Hepatocyte (in vitro differentiated cells): ENCODE results near the gene PLCL2.

Experiments
- EZH2 ChIP-seq: fragments of 200-600 bp; sonication (generic); IDR thresholded peaks from 2 replicates; pipeline ENCODE4 v1.6.1; 2016; ENCODE audit warnings: antibody characterized with exemption, mild to moderate bottlenecking, borderline replicate concordance
- EZH2phosphoT487 ChIP-seq: fragments of 200-600 bp; sonication (generic); IDR thresholded peaks from one replicate; pipeline ENCODE4 v1.6.1; 2018; ENCODE audit warnings: antibody characterized with exemption, mild to moderate bottlenecking, low read depth, moderate library complexity; ENCODE audit not compliant: unreplicated experiment, severe bottlenecking
- TF ChIP-seq, protein P1 (sequence below): fragments of 200-600 bp; sonication (generic); IDR thresholded peaks from 2 replicates; pipeline ENCODE4 v1.5.1; 2016; ENCODE audit warnings: antibody characterized with exemption, mild to moderate bottlenecking; ENCODE audit not compliant: poor library complexity

DNA sequence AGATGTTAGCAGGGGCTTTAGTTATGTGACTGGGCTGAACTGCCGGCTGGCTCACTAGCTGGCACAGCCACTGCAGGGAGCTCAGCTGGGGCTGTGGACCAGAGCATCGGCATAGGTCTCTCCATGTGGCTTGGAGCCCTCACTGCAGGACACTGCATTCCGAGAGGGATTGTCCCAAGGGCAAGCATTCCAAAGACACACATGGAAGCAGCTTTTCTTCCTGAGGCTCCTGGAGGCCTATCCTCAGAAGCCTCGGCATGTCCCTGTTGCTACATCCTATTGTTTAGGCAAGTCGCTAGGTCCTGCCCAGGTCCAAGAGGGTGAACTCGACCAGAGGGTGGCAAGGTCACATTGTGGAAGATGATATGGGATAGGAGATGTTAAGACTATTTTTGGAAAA, 209.8 kb downstream of the PLCL2 start:
- TF ChIP-seq, protein P1, sequence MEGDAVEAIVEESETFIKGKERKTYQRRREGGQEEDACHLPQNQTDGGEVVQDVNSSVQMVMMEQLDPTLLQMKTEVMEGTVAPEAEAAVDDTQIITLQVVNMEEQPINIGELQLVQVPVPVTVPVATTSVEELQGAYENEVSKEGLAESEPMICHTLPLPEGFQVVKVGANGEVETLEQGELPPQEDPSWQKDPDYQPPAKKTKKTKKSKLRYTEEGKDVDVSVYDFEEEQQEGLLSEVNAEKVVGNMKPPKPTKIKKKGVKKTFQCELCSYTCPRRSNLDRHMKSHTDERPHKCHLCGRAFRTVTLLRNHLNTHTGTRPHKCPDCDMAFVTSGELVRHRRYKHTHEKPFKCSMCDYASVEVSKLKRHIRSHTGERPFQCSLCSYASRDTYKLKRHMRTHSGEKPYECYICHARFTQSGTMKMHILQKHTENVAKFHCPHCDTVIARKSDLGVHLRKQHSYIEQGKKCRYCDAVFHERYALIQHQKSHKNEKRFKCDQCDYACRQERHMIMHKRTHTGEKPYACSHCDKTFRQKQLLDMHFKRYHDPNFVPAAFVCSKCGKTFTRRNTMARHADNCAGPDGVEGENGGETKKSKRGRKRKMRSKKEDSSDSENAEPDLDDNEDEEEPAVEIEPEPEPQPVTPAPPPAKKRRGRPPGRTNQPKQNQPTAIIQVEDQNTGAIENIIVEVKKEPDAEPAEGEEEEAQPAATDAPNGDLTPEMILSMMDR: no peak
- no peak for TF ChIP-seq EZH2
- TF ChIP-seq EZH2phosphoT487: no peak
